OCI-LY7 (cell line): ENCODE data around the gene DPP10. TPM values are rescaled to one million over a fixed set of nuclear protein-coding genes. Genes with fewer than 3 reads are reported as not detected.

ENCODE experiments used
- BruUV-seq: library from RNA; stranded (reverse); fragments of 400-500 nt; replicated peaks from 2 replicates; lab custom pipeline; 2021; lab: Mats Ljungman, UMichigan
- CTCF ChIA-PET: fragments of 300-600 bp; sonication (Branson Sonifier 250); formaldehyde crosslinking; loops from one replicate; lab custom pipeline; 2022; ENCODE audit warnings: antibody characterized with exemption; ENCODE audit not compliant: unreplicated experiment; lab: Charles Lee
- POLR2A ChIA-PET: fragments of 300-600 bp; sonication (Branson Sonifier 250); formaldehyde crosslinking; loops from one replicate; lab custom pipeline; 2022; ENCODE audit warnings: antibody characterized with exemption; lab: Charles Lee
- DNase-seq: peaks from one replicate; pipeline ENCODE4 v3.0.0-alpha.2; 2015; ENCODE audit warnings: low spot score
- H2AFZ ChIP-seq: fragments of 200-600 bp; sonication (generic), shearing (Covaris generic); 2 replicates; pipeline ENCODE4 v1.6.1; 2014; ENCODE audit warnings: mild to moderate bottlenecking, antibody characterized with exemption, low read length, moderate library complexity
- H3K27ac ChIP-seq: fragments of 200-600 bp; sonication (generic); 2 replicates; pipeline ENCODE4 v1.5.1; 2014; ENCODE audit warnings: mixed run types, low read depth, mild to moderate bottlenecking, moderate library complexity, low read length, inconsistent platforms; ENCODE audit not compliant: poor library complexity, severe bottlenecking
- H3K36me3 ChIP-seq: fragments of 200-600 bp; sonication (generic); 2 replicates; pipeline ENCODE4 v1.6.1; 2014; ENCODE audit warnings: mild to moderate bottlenecking, antibody characterized with exemption, low read length, moderate library complexity, mixed read lengths; ENCODE audit not compliant: insufficient read depth
- H3K4me1 ChIP-seq: fragments of 200-600 bp; sonication (generic); 2 replicates; pipeline ENCODE4 v1.5.1; 2014; ENCODE audit warnings: mild to moderate bottlenecking, low read length; ENCODE audit not compliant: insufficient read depth, poor library complexity, severe bottlenecking
- H3K4me2 ChIP-seq: fragments of 200-600 bp; sonication (generic); 2 replicates; pipeline ENCODE4 v1.6.1; 2014; ENCODE audit warnings: mild to moderate bottlenecking, low read length
- H3K4me3 ChIP-seq: fragments of 200-600 bp; sonication (generic); 2 replicates; pipeline ENCODE4 v1.5.1; 2014; ENCODE audit warnings: mild to moderate bottlenecking, low read depth, low read length; ENCODE audit not compliant: poor library complexity, severe bottlenecking
- H3K79me2 ChIP-seq: fragments of 200-600 bp; sonication (generic); 2 replicates; pipeline ENCODE4 v1.6.1; 2016; ENCODE audit warnings: low read depth, mild to moderate bottlenecking, low read length, moderate library complexity, mixed read lengths; ENCODE audit not compliant: insufficient read depth
- H3K9me2 ChIP-seq: fragments of 200-600 bp; sonication (generic); 2 replicates; pipeline ENCODE4 v1.6.1; 2016; ENCODE audit warnings: mild to moderate bottlenecking, low read length, mixed read lengths; ENCODE audit not compliant: insufficient read depth
- H3K9me3 ChIP-seq: fragments of 200-600 bp; sonication (generic); 2 replicates; pipeline ENCODE4 v1.6.1; 2014; ENCODE audit warnings: mild to moderate bottlenecking, mixed run types, low read length, mixed read lengths
- H4K20me1 ChIP-seq: fragments of 200-600 bp; sonication (generic); 2 replicates; pipeline ENCODE4 v1.6.1; 2014; ENCODE audit warnings: mild to moderate bottlenecking, antibody characterized with exemption, low read length, moderate library complexity, mixed read lengths; ENCODE audit not compliant: insufficient read depth
- EZH2phosphoT487 ChIP-seq: fragments of 200-600 bp; sonication (generic); IDR thresholded peaks from 2 replicates; pipeline ENCODE4 v1.6.1; 2018; ENCODE audit warnings: low read depth, borderline replicate concordance, mild to moderate bottlenecking, mixed run types, antibody characterized with exemption, low read length, moderate library complexity, mixed read lengths
- intact Hi-C: fragments of 100-400 bp; cut with micrococcal nuclease; formaldehyde crosslinking; loops from one replicate; pipeline ENCODE4 v1.10.0; 2022; ENCODE audit not compliant: unreplicated experiment
- total RNA-seq, 2 experiments: library from RNA; depleted of rRNA in 1 of 2; stranded (reverse); fragments of >200 nt in 1 of 2; shearing (Covaris generic) in 1 of 2; gene quantifications; 2 replicates each; pipeline ENCODE4 v1.2.3, GENCODE V29; 2014 to 2022
- TF ChIP-seq, protein P1 (sequence below): fragments of 200-600 bp; sonication (generic); conservative IDR thresholded peaks from 2 replicates; pipeline ENCODE4 v1.5.1; 2014; ENCODE audit warnings: mild to moderate bottlenecking, antibody characterized with exemption, low read length, moderate library complexity, mixed read lengths

DPP10 gene
- total RNA-seq, 2 experiments from 2014 or later: not detected

GRCh38 chr2:115386465-115386864, 944.0 kb downstream of the DPP10 start:
- no peaks in the 10 kb centered on the region for H3K36me3 ChIP-seq
- H2AFZ ChIP-seq: no peak overlapping the region
- ChIA-PET POLR2A (no interaction called here), CTCF (no interaction called here)
- TF ChIP-seq, protein P1, sequence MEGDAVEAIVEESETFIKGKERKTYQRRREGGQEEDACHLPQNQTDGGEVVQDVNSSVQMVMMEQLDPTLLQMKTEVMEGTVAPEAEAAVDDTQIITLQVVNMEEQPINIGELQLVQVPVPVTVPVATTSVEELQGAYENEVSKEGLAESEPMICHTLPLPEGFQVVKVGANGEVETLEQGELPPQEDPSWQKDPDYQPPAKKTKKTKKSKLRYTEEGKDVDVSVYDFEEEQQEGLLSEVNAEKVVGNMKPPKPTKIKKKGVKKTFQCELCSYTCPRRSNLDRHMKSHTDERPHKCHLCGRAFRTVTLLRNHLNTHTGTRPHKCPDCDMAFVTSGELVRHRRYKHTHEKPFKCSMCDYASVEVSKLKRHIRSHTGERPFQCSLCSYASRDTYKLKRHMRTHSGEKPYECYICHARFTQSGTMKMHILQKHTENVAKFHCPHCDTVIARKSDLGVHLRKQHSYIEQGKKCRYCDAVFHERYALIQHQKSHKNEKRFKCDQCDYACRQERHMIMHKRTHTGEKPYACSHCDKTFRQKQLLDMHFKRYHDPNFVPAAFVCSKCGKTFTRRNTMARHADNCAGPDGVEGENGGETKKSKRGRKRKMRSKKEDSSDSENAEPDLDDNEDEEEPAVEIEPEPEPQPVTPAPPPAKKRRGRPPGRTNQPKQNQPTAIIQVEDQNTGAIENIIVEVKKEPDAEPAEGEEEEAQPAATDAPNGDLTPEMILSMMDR: no peak; the same call in 1 of the 2 replicates
- TF ChIP-seq EZH2phosphoT487: no peak
- H3K79me2 ChIP-seq: no peaks in the 10 kb centered on the region
- no peaks in the 10 kb centered on the region for H4K20me1 ChIP-seq
- H3K4me2 ChIP-seq: no peak overlapping the region
- BruUV-seq: no TSS peak
- no peaks in the 10 kb centered on the region for H3K9me3 ChIP-seq
- intact Hi-C loops: no loop called here
- no peak overlapping the region for H3K27ac ChIP-seq
- no peaks in the 10 kb centered on the region for H3K9me2 ChIP-seq
- no peak overlapping the region for H3K4me3 ChIP-seq
- no peaks in the 10 kb centered on the region for H3K4me1 ChIP-seq
- DNase-seq: no peak

- Histone ChIP-seq H3K9me3 (no peaks in the 10 kb centered on the region), H4K20me1 (no peaks in the 10 kb centered on the region), H3K36me3 (no peaks in the 10 kb centered on the region), H3K4me1 (no peaks in the 10 kb centered on the region), H3K4me2 (no peak overlapping the region), H3K9me2 (no peaks in the 10 kb centered on the region), H2AFZ (no peak overlapping the region), H3K4me3 (no peak overlapping the region), H3K27ac (no peak overlapping the region), H3K79me2 (no peaks in the 10 kb centered on the region)
- POLR2A ChIA-PET: no interaction called here
- intact Hi-C loops: no loop called here
- CTCF ChIA-PET: no interaction called here
- no TSS peak for BruUV-seq
- DNase-seq: no peak
- TF ChIP-seq EZH2phosphoT487: no peak
- TF ChIP-seq, protein P1: no peak
Observed at GRCh38 chr2:115389024-115389423, 946.6 kb downstream of the DPP10 start.

DNA sequence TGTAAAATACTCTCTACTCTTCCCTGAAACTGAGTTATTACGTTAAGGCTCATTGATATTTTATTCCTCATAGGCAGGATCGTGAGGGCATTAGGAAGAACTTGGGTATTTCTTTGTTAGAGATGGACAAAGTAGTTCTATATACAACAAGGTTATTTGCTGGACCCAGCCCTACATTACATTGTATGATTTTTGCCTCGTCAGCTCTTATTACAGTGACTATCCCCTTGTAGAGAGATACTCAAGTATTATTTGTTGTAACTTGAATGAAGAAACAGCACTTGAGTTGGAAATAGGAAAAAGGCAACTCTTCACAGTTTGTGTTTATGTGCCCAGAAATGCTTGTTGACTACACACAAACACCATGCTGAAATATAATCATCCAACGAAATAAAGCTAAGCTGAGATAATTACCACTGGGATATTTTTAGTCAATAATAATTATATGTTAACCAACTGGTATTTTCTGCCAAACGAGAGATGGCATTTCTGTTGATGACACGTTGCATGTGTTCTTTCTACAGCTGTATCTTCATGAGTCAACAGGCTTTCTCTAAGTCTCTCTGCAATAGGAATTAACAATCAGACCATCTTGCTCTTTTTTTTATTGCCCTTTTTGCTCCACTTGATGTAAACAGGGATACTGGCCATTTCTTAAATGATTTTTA, 947.6 kb downstream of the DPP10 start:
- no peak overlapping the region for H3K27ac ChIP-seq
- ChIA-PET CTCF (no interaction called here), POLR2A (no interaction called here)
- H3K4me1 ChIP-seq: no peaks in the 10 kb centered on the region
- intact Hi-C loops: no loop called here
- no peak overlapping the region for H2AFZ ChIP-seq
- no peak overlapping the region for H3K4me3 ChIP-seq
- no peaks in the 10 kb centered on the region for H3K79me2 ChIP-seq
- DNase-seq: no peak
- H3K9me3 ChIP-seq: no peaks in the 10 kb centered on the region
- H3K36me3 ChIP-seq: no peaks in the 10 kb centered on the region
- BruUV-seq: no TSS peak
- no peak for TF ChIP-seq EZH2phosphoT487
- TF ChIP-seq, protein P1: no peak
- no peaks in the 10 kb centered on the region for H4K20me1 ChIP-seq
- H3K9me2 ChIP-seq: no peaks in the 10 kb centered on the region
- no peak overlapping the region for H3K4me2 ChIP-seq
